Sigmoid colon (tissue), 7 donors: ENCODE data around the gene PRKACB. TPM values are rescaled to one million over a fixed set of nuclear protein-coding genes. Genes with fewer than 3 reads are reported as not detected.
A peak's percentile ranks its signal among the peaks of the same experiment; 100 is the strongest.

Experiments used
- DNase-seq: peaks from one replicate; pipeline ENCODE4 v3.0.0-alpha.2; 2019
- H3K27ac ChIP-seq, 4 donors: fragments of 200-600 bp; sonication (generic); one replicate each; pipeline ENCODE4 v1.5.1; 2016 to 2019; ENCODE audit warnings: mild to moderate bottlenecking in 1 of 4
- H3K27me3 ChIP-seq, 3 donors: fragments of 200-600 bp; sonication (generic); one replicate each; pipeline ENCODE4 v1.5.1; 2019; ENCODE audit warnings: mild to moderate bottlenecking in 1 of 3
- H3K36me3 ChIP-seq, 4 donors: fragments of 200-600 bp; sonication (generic); one replicate each; pipeline ENCODE4 v1.5.1; 2016 to 2019
- H3K4me1 ChIP-seq, 4 donors: fragments of 200-600 bp; sonication (generic); one replicate each; pipeline ENCODE4 v1.5.1; 2017 to 2019
- H3K4me3 ChIP-seq, 4 donors: fragments of 200-600 bp; sonication (generic); one replicate each; pipeline ENCODE4 v1.5.1; 2017 to 2019; ENCODE audit warnings: mild to moderate bottlenecking in 2 of 4, moderate library complexity in 1 of 4
- H3K9me3 ChIP-seq, 4 donors: fragments of 200-600 bp in 3 of 4; sonication (generic) in 3 of 4; one replicate each; pipeline versions ENCODE4 v1.5.1 to v1.6.1; 2013 to 2019
- CTCF ChIP-seq, 4 experiments: fragments of 450-650 bp in 3 of 4; fragments of 200-600 bp in 1 of 4; IDR thresholded peaks; one replicate each; pipeline ENCODE4 v1.5.1; 2016 to 2019; ENCODE audit warnings: antibody characterized with exemption in 4 of 4, mild to moderate bottlenecking in 3 of 4, moderate library complexity in 2 of 4
- EP300 ChIP-seq, 4 donors: sonication (generic); formaldehyde crosslinking; IDR thresholded peaks; one replicate each; pipeline ENCODE4 v1.6.1; 2017; ENCODE audit warnings: antibody characterized with exemption in 4 of 4
- POLR2A ChIP-seq, 2 donors: fragments of 450-650 bp; IDR thresholded peaks; one replicate each; pipeline ENCODE4 v1.6.1; 2016; ENCODE audit warnings: antibody characterized with exemption in 2 of 2, mild to moderate bottlenecking in 2 of 2, moderate library complexity in 2 of 2
- POLR2AphosphoS5 ChIP-seq, 4 donors: sonication (generic); formaldehyde crosslinking; IDR thresholded peaks; one replicate each; pipeline ENCODE4 v1.6.1; 2017; ENCODE audit warnings: antibody characterized with exemption in 4 of 4
- WGBS, 2 donors: extraction: QIAGEN DNeasy Blood & Tissue Kit; methylation state at CpG; one replicate each; pipeline ENCODE4 v1.1.7; 2013; 5-methylcytosine and 5-hydroxymethylcytosine counted together
- intact Hi-C: fragments of 100-400 bp; cut with DNase I; formaldehyde crosslinking; loops from one replicate; pipeline ENCODE4 v1.15.1; 2023
- polyA plus RNA-seq, 3 donors: library from polyadenylated mRNA; stranded (reverse); fragments of 200-250 nt; gene quantifications; one replicate each; pipeline ENCODE4 v1.2.3, GENCODE V29; 2013
- total RNA-seq, 4 donors: library from RNA; depleted of rRNA; stranded (reverse); fragments of >200 nt; gene quantifications; one replicate each; pipeline ENCODE4 v1.1.0, GENCODE V29; 2016
- donor health status: healthy with polysubstance abuse.
- donor health status: Bipolar disorder and iron deficiency.
- donor health status: healthy.

Gene PRKACB
- total and polyA plus RNA-seq, 7 donors = 35.5 to 67.9 (median 55.6) TPM

GRCh38 chr1:84163123-84163931, 19.3 kb downstream of the PRKACB start:
- no peaks in the 10 kb centered on the region for H3K36me3 ChIP-seq
- intact Hi-C loops = no loop called here
- no peaks in the 10 kb centered on the region for H3K27me3 ChIP-seq
- 86 to 91% methylated on average over 7 of the region's 7 CpGs for WGBS, 2 donors
- H3K9me3 ChIP-seq = no peaks in the 10 kb centered on the region
- H3K27ac ChIP-seq = no peak overlapping the region
- DNase-seq = no peak
- no peak overlapping the region for H3K4me3 ChIP-seq
- no peak for TF ChIP-seq POLR2AphosphoS5 (IDR thresholded peaks at IDR 0.05)
- peaks cover 0 to 13% (median 0%) of the 10 kb centered on the region in 4 donors for H3K4me1 ChIP-seq

- H3K4me3 ChIP-seq = peak overlapping the region in 2 of 4 donors; percentile 0 to 8
- WGBS, 2 donors = 77 to 83% methylated on average over 5 of the region's 5 CpGs
- intact Hi-C loops = no loop called here
Observed at GRCh38 chr1:84164161-84164560, 20.1 kb downstream of the PRKACB start.

GRCh38 chr1:84164567-84165021, 20.5 kb downstream of the PRKACB start:
- intact Hi-C loops = no loop called here
- H3K4me3 ChIP-seq = peak overlapping the region in 2 of 4 donors; percentile 0 to 8
- TF ChIP-seq CTCF (IDR thresholded peaks at IDR 0.05) = no peak
- TF ChIP-seq POLR2AphosphoS5 (IDR thresholded peaks at IDR 0.05) = no peak
- TF ChIP-seq POLR2A (IDR thresholded peaks at IDR 0.05) = no peak
- no peak for TF ChIP-seq EP300 (IDR thresholded peaks at IDR 0.05)
- 69 to 86% methylated on average over 6 of the region's 6 CpGs for WGBS, 2 donors
- peaks cover 0 to 13% (median 0%) of the 10 kb centered on the region in 4 donors for H3K4me1 ChIP-seq
- no peaks in the 10 kb centered on the region for H3K9me3 ChIP-seq
- H3K36me3 ChIP-seq = no peaks in the 10 kb centered on the region
- H3K27me3 ChIP-seq = no peaks in the 10 kb centered on the region
- no peak for DNase-seq
- no peak overlapping the region for H3K27ac ChIP-seq

More at GRCh38 chr1:84164161-84164560, 20.1 kb downstream of the PRKACB start:
- no peaks in the 10 kb centered on the region for H3K27me3 ChIP-seq
- no peak overlapping the region for H3K27ac ChIP-seq
- peaks cover 0 to 13% (median 0%) of the 10 kb centered on the region in 4 donors for H3K4me1 ChIP-seq
- DNase-seq = no peak
- TF ChIP-seq EP300 (IDR thresholded peaks at IDR 0.05) = no peak
- no peak for TF ChIP-seq CTCF (IDR thresholded peaks at IDR 0.05)
- TF ChIP-seq POLR2AphosphoS5 (IDR thresholded peaks at IDR 0.05) = no peak
- TF ChIP-seq POLR2A (IDR thresholded peaks at IDR 0.05) = no peak
- H3K36me3 ChIP-seq = no peaks in the 10 kb centered on the region
- no peaks in the 10 kb centered on the region for H3K9me3 ChIP-seq

GRCh38 chr1:84165601-84166000, 21.5 kb downstream of the PRKACB start:
- peaks cover 0 to 13% (median 0%) of the 10 kb centered on the region in 4 donors for H3K4me1 ChIP-seq
- no peaks in the 10 kb centered on the region for H3K9me3 ChIP-seq
- no peak for DNase-seq
- H3K27me3 ChIP-seq = no peaks in the 10 kb centered on the region
- 65 to 92% methylated on average over 1 of the region's 1 CpG for WGBS, 2 donors
- no peak overlapping the region for H3K27ac ChIP-seq
- H3K4me3 ChIP-seq = no peak overlapping the region
- no peaks in the 10 kb centered on the region for H3K36me3 ChIP-seq
- intact Hi-C loops = no loop called here
- TF ChIP-seq CTCF (IDR thresholded peaks at IDR 0.05) = no peak
- no peak for TF ChIP-seq EP300 (IDR thresholded peaks at IDR 0.05)
- no peak for TF ChIP-seq POLR2A (IDR thresholded peaks at IDR 0.05)
- no peak for TF ChIP-seq POLR2AphosphoS5 (IDR thresholded peaks at IDR 0.05)

- H3K4me1 ChIP-seq = peaks cover 0 to 13% (median 0%) of the 10 kb centered on the region in 4 donors
- intact Hi-C loops = no loop called here
- WGBS, 2 donors = 75 to 83% methylated on average over 1 of the region's 1 CpG
- H3K27ac ChIP-seq = no peak overlapping the region
- TF ChIP-seq POLR2AphosphoS5 (IDR thresholded peaks at IDR 0.05) = no peak
- TF ChIP-seq EP300 (IDR thresholded peaks at IDR 0.05) = no peak
- no peak for TF ChIP-seq CTCF (IDR thresholded peaks at IDR 0.05)
- TF ChIP-seq POLR2A (IDR thresholded peaks at IDR 0.05) = no peak
- no peak overlapping the region for H3K4me3 ChIP-seq
- no peaks in the 10 kb centered on the region for H3K9me3 ChIP-seq
- H3K27me3 ChIP-seq = no peaks in the 10 kb centered on the region
- H3K36me3 ChIP-seq = no peaks in the 10 kb centered on the region
- no peak for DNase-seq
Observed at GRCh38 chr1:84166797-84167196, 22.7 kb downstream of the PRKACB start.
